ENCODE measurements around the gene RIMBP2.

Gene RIMBP2

GRCh38 chr12:130555628-130556485 lies 160.2 kb downstream of the RIMBP2 start:
- no peaks in the 10 kb centered on the region for H3K79me2 ChIP-seq (ENCODE audit: insufficient read depth, low read length)
- no peaks in the 10 kb centered on the region for H4K20me1 ChIP-seq (ENCODE audit: insufficient read depth, low read length)
- no peak overlapping the region for H3K27ac ChIP-seq (ENCODE audit: low read length)
- no peak overlapping the region for H3K4me3 ChIP-seq (ENCODE audit: low read depth in 1 of 2, low read length in 2 of 2)
- ATAC-seq (ENCODE audit: insufficient read depth, low read depth) (no peak), DNase-seq (no peak)
- no peaks in the 10 kb centered on the region for H3K4me1 ChIP-seq (ENCODE audit: insufficient read depth, low read length)
- H3K9me3 ChIP-seq (ENCODE audit: insufficient read depth, low read length, severe bottlenecking): no peaks in the 10 kb centered on the region
- no peaks in the 10 kb centered on the region for H3K27me3 ChIP-seq (ENCODE audit: insufficient read depth, low read length, poor library complexity)
- no peak overlapping the region for H3K9ac ChIP-seq (ENCODE audit: low read depth, low read length)
- TF ChIP-seq CTCF (IDR thresholded peaks at IDR 0.05; ENCODE audit: borderline replicate concordance, extremely low read depth, low read length, poor library complexity, severe bottlenecking) (no peak), EZH2 (IDR thresholded peaks at IDR 0.05; ENCODE audit: borderline replicate concordance, low read depth, low read length, severe bottlenecking) (no peak)
- no peak overlapping the region for H2AFZ ChIP-seq (ENCODE audit: low read depth, low read length)
- no peaks in the 10 kb centered on the region for H3K36me3 ChIP-seq (ENCODE audit: insufficient read depth, low read length)
- no peak overlapping the region for H3K4me2 ChIP-seq (ENCODE audit: insufficient read depth, low read length)

- Histone ChIP-seq H3K27ac (ENCODE audit: low read length) (no peak overlapping the region), H2AFZ (ENCODE audit: low read depth, low read length) (no peak overlapping the region), H3K4me3 (ENCODE audit: low read depth in 1 of 2, low read length in 2 of 2) (no peak overlapping the region), H3K9me3 (ENCODE audit: insufficient read depth, low read length, severe bottlenecking) (no peaks in the 10 kb centered on the region), H3K9ac (ENCODE audit: low read depth, low read length) (no peak overlapping the region), H3K79me2 (ENCODE audit: insufficient read depth, low read length) (no peaks in the 10 kb centered on the region), H3K4me1 (ENCODE audit: insufficient read depth, low read length) (no peaks in the 10 kb centered on the region), H4K20me1 (ENCODE audit: insufficient read depth, low read length) (no peaks in the 10 kb centered on the region), H3K27me3 (ENCODE audit: insufficient read depth, low read length, poor library complexity) (no peaks in the 10 kb centered on the region), H3K4me2 (ENCODE audit: insufficient read depth, low read length) (no peak overlapping the region), H3K36me3 (ENCODE audit: insufficient read depth, low read length) (no peaks in the 10 kb centered on the region)
- ATAC-seq (ENCODE audit: insufficient read depth, low read depth): no peak
- DNase-seq: no peak
- no peak for TF ChIP-seq EZH2 (IDR thresholded peaks at IDR 0.05; ENCODE audit: borderline replicate concordance, low read depth, low read length, severe bottlenecking)
- no peak for TF ChIP-seq CTCF (IDR thresholded peaks at IDR 0.05; ENCODE audit: borderline replicate concordance, extremely low read depth, low read length, poor library complexity, severe bottlenecking)
These were observed 160.9 kb downstream of the RIMBP2 start for GRCh38 chr12:130555221-130555620.

- Histone ChIP-seq H2AFZ (ENCODE audit: low read depth, low read length) (no peak overlapping the region), H4K20me1 (ENCODE audit: insufficient read depth, low read length) (no peaks in the 10 kb centered on the region), H3K27ac (ENCODE audit: low read length) (no peak overlapping the region), H3K9ac (ENCODE audit: low read depth, low read length) (no peak overlapping the region), H3K4me3 (ENCODE audit: low read depth in 1 of 2, low read length in 2 of 2) (no peak overlapping the region), H3K79me2 (ENCODE audit: insufficient read depth, low read length) (no peaks in the 10 kb centered on the region), H3K36me3 (ENCODE audit: insufficient read depth, low read length) (no peaks in the 10 kb centered on the region), H3K4me1 (ENCODE audit: insufficient read depth, low read length) (no peaks in the 10 kb centered on the region), H3K9me3 (ENCODE audit: insufficient read depth, low read length, severe bottlenecking) (no peaks in the 10 kb centered on the region), H3K4me2 (ENCODE audit: insufficient read depth, low read length) (no peak overlapping the region), H3K27me3 (ENCODE audit: insufficient read depth, low read length, poor library complexity) (no peaks in the 10 kb centered on the region)
- ATAC-seq (ENCODE audit: insufficient read depth, low read depth) (peak; percentile 83), DNase-seq (peak; percentile 39)
- TF ChIP-seq CTCF (IDR thresholded peaks at IDR 0.05; ENCODE audit: borderline replicate concordance, extremely low read depth, low read length, poor library complexity, severe bottlenecking) (no peak), EZH2 (IDR thresholded peaks at IDR 0.05; ENCODE audit: borderline replicate concordance, low read depth, low read length, severe bottlenecking) (no peak)
These were observed 163.6 kb downstream of the RIMBP2 start for GRCh38 chr12:130552483-130552996.
